ENCODE measurements around the gene EGLN2. TPM values are rescaled to one million over a fixed set of nuclear protein-coding genes. Genes with fewer than 3 reads are reported as not detected.

The EGLN2 gene
- total and polyA plus RNA-seq, 9 of the 15 experiments (the other 6 are each of a cell fraction or from before 2014, with no cell fraction given), result 9.6 to 114 (median 71.0) TPM

GRCh38 chr19:40798683-40799557 lies at the start of gene EGLN2 (continued):
- TF ChIP-seq ZNF449 (CRISPR knock-in tag; IDR thresholded peaks at IDR 0.05), result no peak
- no peak for TF ChIP-seq TAL1 (IDR thresholded peaks at IDR 0.05)
- 0 out of 4 replicates have a peak, but pooled peaks of 1 of the 2 experiments have one; percentile 42 for TF ChIP-seq ZMIZ1 (IDR thresholded peaks at IDR 0.05; ENCODE audit: low read depth in 2 of 2, low read length in 2 of 2)
- no peak for TF ChIP-seq DEAF1 (CRISPR knock-in tag; IDR thresholded peaks at IDR 0.05)
- TF ChIP-seq USF1 (CRISPR knock-in tag; IDR thresholded peaks at IDR 0.05), result peak; percentile 76
- peak; percentile 46 for TF ChIP-seq GMEB1 (CRISPR knock-in tag; IDR thresholded peaks at IDR 0.05)
- TF ChIP-seq EP300 (IDR thresholded peaks at IDR 0.05; ENCODE audit: low read length), result peak; percentile 9
- TF ChIP-seq SMARCA4 (IDR thresholded peaks at IDR 0.05), result no peak
- TF ChIP-seq SMARCB1 (IDR thresholded peaks at IDR 0.05; ENCODE audit: insufficient read length, low read depth), result no peak
- TF ChIP-seq E2F6 (IDR thresholded peaks at IDR 0.05; ENCODE audit: borderline replicate concordance in 1 of 2, extremely low read depth in 1 of 2, insufficient read depth in 1 of 2, insufficient read length in 1 of 2, low read depth in 1 of 2, low read length in 1 of 2, poor library complexity in 1 of 2, severe bottlenecking in 1 of 2), result peak in 1 of 2 experiments; percentile 36
- no peak for TF ChIP-seq SFPQ (IDR thresholded peaks at IDR 0.05; ENCODE audit: low read depth, low read length)
- no peak for TF ChIP-seq TEAD2 (tag; IDR thresholded peaks at IDR 0.05)

Measured in K562 (cell line).